ENCODE results near the gene CCM2L. TPM values are rescaled to one million over a fixed set of nuclear protein-coding genes. Genes with fewer than 3 reads are reported as not detected.

Gene CCM2L
- total and polyA plus RNA-seq, 10 of the 15 experiments (the other 5 are each of a cell fraction or from before 2014, with no cell fraction given), result not detected

- no peaks in the 10 kb centered on the region for H4K20me1 ChIP-seq (ENCODE audit: control insufficient read depth, insufficient read depth)
- POLR2A ChIA-PET, result no interaction called here
- no peak overlapping the region for H3K27ac ChIP-seq (ENCODE audit: control insufficient read depth, insufficient read depth)
- no peak overlapping the region for H3K9ac ChIP-seq (ENCODE audit: control insufficient read depth, insufficient read depth, low read length)
- H3K9me3 ChIP-seq (replicated peaks; ENCODE audit: control insufficient read depth, insufficient read depth, low read length), result no peaks in the 10 kb centered on the region
- ATAC-seq, result peak; percentile 71
- DNase-seq (ENCODE audit: low read depth, low spot score), result no peak
- TF ChIP-seq, protein P1, sequence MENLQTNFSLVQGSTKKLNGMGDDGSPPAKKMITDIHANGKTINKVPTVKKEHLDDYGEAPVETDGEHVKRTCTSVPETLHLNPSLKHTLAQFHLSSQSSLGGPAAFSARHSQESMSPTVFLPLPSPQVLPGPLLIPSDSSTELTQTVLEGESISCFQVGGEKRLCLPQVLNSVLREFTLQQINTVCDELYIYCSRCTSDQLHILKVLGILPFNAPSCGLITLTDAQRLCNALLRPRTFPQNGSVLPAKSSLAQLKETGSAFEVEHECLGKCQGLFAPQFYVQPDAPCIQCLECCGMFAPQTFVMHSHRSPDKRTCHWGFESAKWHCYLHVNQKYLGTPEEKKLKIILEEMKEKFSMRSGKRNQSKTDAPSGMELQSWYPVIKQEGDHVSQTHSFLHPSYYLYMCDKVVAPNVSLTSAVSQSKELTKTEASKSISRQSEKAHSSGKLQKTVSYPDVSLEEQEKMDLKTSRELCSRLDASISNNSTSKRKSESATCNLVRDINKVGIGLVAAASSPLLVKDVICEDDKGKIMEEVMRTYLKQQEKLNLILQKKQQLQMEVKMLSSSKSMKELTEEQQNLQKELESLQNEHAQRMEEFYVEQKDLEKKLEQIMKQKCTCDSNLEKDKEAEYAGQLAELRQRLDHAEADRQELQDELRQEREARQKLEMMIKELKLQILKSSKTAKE (IDR thresholded peaks at IDR 0.05; ENCODE audit: low read depth, poor library complexity, severe bottlenecking), result no peak
- TF ChIP-seq SIX5 (IDR thresholded peaks at IDR 0.05; ENCODE audit: low read depth, low read length, severe bottlenecking), result peak; percentile 53
- TF ChIP-seq CBX3 (IDR thresholded peaks at IDR 0.05; ENCODE audit: borderline replicate concordance, low read depth), result no peak
- TF ChIP-seq TARDBP (IDR thresholded peaks at IDR 0.05; ENCODE audit: borderline replicate concordance), result no peak
- no peak for TF ChIP-seq ZNF687 (IDR thresholded peaks at IDR 0.05)
- TF ChIP-seq, protein P2, sequence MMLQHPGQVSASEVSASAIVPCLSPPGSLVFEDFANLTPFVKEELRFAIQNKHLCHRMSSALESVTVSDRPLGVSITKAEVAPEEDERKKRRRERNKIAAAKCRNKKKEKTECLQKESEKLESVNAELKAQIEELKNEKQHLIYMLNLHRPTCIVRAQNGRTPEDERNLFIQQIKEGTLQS (IDR thresholded peaks at IDR 0.05; ENCODE audit: borderline replicate concordance, extremely low read depth, low read depth, low read length), result no peak
- no peak for TF ChIP-seq USF1 (IDR thresholded peaks at IDR 0.05; ENCODE audit: borderline replicate concordance, extremely low read length, insufficient read depth, low read depth, low read length)
- TF ChIP-seq HCFC1 (IDR thresholded peaks at IDR 0.05; ENCODE audit: low read length), result peak; percentile 38; the same call in 1 of the 2 replicates
- TF ChIP-seq EZH2 (IDR thresholded peaks at IDR 0.05; ENCODE audit: borderline replicate concordance, control insufficient read depth, low read depth, low read length), result no peak
- TF ChIP-seq TAF1 (IDR thresholded peaks at IDR 0.05; ENCODE audit: borderline replicate concordance, low read depth, low read length), result no peak
- H3K4me2 ChIP-seq (ENCODE audit: control insufficient read depth, insufficient read depth), result no peak overlapping the region
- SMC1A ChIA-PET (ENCODE audit: uncharacterized antibody, unreplicated experiment), result no interaction called here
- H3K27me3 ChIP-seq (replicated peaks in 1 of 2; ENCODE audit: control insufficient read depth in 2 of 2, insufficient read depth in 2 of 2, low read length in 1 of 2), result no peaks in the 10 kb centered on the region; a peak in 1 of 4 replicates
- RAD21 ChIA-PET (ENCODE audit: unreplicated experiment), result no interaction called here
- in situ Hi-C loops (cut with MboI) (no loop called here), intact Hi-C loops (cut with micrococcal nuclease; ENCODE audit: unreplicated experiment) (no loop called here)
- BruUV-seq (replicated peaks), result no TSS peak
- no peaks in the 10 kb centered on the region for H3K4me1 ChIP-seq (ENCODE audit: control insufficient read depth, insufficient read depth, low read length)
- no peak overlapping the region for H3K4me3 ChIP-seq
- no peaks in the 10 kb centered on the region for H3K36me3 ChIP-seq (ENCODE audit: control insufficient read depth in 2 of 2, insufficient read depth in 2 of 2, low read length in 1 of 2)
- CTCF ChIA-PET, result interaction anchor here (0.8 to 1.2 kb wide), 3 partner anchors 21 to 158 kb away, joined by 3 to 4 read pairs (median 3); no protein-coding TSS in a partner anchor
- H3K79me2 ChIP-seq (ENCODE audit: control insufficient read depth, insufficient read depth, low read length), result no peaks in the 10 kb centered on the region
- no peak overlapping the region for H2AFZ ChIP-seq (ENCODE audit: control insufficient read depth, low read depth, low read length)
- no peak for FAIRE-seq
Observed at GRCh38 chr20:32004963-32005362, 5.3 kb upstream of the CCM2L start.
